B cell (primary cell): Measurements from ENCODE around the gene GLI1. TPM values are rescaled to one million over a fixed set of nuclear protein-coding genes. Genes with fewer than 3 reads are reported as not detected.
"Not testable (repeated sequence)": the region's sequence is repeated elsewhere in the genome, so short reads cannot be mapped to it uniquely, and the experiment has no call there.

Source experiments
- ATAC-seq: fragments of 200-7000 bp; cut with Tn5 transposase; one replicate; pipeline ENCODE4 v1.10.0; 2021; ENCODE audit warnings: low read depth, mild to moderate bottlenecking, moderate number of reproducible peaks, moderate library complexity
- CTCF ChIA-PET: fragments of 350-600 bp; sonication (Branson Sonifier 250); formaldehyde crosslinking; loops from one replicate; lab custom pipeline; 2021; ENCODE audit warnings: antibody characterized with exemption, inconsistent platforms; lab: Charles Lee
- POLR2A ChIA-PET: fragments of 350-600 bp; sonication (Branson Sonifier 250); formaldehyde crosslinking; loops from one replicate; lab custom pipeline; 2021; ENCODE audit warnings: antibody characterized with exemption; lab: Charles Lee
- DNase-seq: peaks from one replicate; pipeline ENCODE4 v3.0.0; 2013
- H2AFZ ChIP-seq: 2 replicates; pipeline ENCODE4 v1.6.1; 2012; ENCODE audit warnings: mild to moderate bottlenecking, low read depth, low read length; ENCODE audit not compliant: insufficient read depth, poor library complexity, severe bottlenecking
- H3K27ac ChIP-seq, 2 donors: 1 replicate in 1 of 2; 2 replicates in 1 of 2; pipeline ENCODE4 v1.5.1; 2012 to 2013; ENCODE audit warnings: low read length in 2 of 2, mild to moderate bottlenecking in 2 of 2, moderate library complexity in 1 of 2
- H3K27me3 ChIP-seq, 4 experiments: fragments of 200-600 bp in 1 of 4; sonication (generic) in 1 of 4; replicated peaks in 1 of 4; 1 replicate in 2 of 4; 2 replicates in 2 of 4; pipeline versions ENCODE4 v1.6.1 to v1.7.0; 2013 to 2016; ENCODE audit warnings: low read length in 3 of 4, mild to moderate bottlenecking in 2 of 4, mixed read lengths in 1 of 4, moderate library complexity in 1 of 4; ENCODE audit not compliant: insufficient read depth in 4 of 4, control insufficient read depth in 3 of 4; ENCODE audit errors: control extremely low read depth in 1 of 4
- H3K36me3 ChIP-seq, 2 experiments: replicated peaks in 1 of 2; 1 replicate in 1 of 2; 2 replicates in 1 of 2; pipeline versions ENCODE4 v1.6.1 to v1.7.1; 2013; ENCODE audit warnings: low read length in 1 of 2; ENCODE audit not compliant: insufficient read depth in 2 of 2, control insufficient read depth in 1 of 2; ENCODE audit errors: control extremely low read depth in 1 of 2, extremely low read depth in 1 of 2
- H3K4me1 ChIP-seq, 2 donors: fragments of 200-600 bp in 1 of 2; sonication (generic) in 1 of 2; 1 replicate in 1 of 2; 2 replicates in 1 of 2; pipeline versions ENCODE4 v1.5.1 to v1.6.1; 2013 to 2017; ENCODE audit warnings: low read length in 2 of 2; ENCODE audit not compliant: control insufficient read depth in 2 of 2, insufficient read depth in 2 of 2
- H3K4me2 ChIP-seq: replicated peaks from 2 replicates; pipeline ENCODE3; 2012; ENCODE audit warnings: mild to moderate bottlenecking, low read depth, low read length; ENCODE audit not compliant: poor library complexity, severe bottlenecking
- H3K4me3 ChIP-seq, 5 experiments: fragments of 200-600 bp in 1 of 5; sonication (generic) in 1 of 5; 1 replicate in 3 of 5; 2 replicates in 2 of 5; pipeline versions ENCODE4 v1.5.1 to v1.7.0; 2011 to 2016; ENCODE audit warnings: low read length in 4 of 5, mild to moderate bottlenecking in 4 of 5, low read depth in 2 of 5, control low read depth in 1 of 5, moderate library complexity in 1 of 5; ENCODE audit not compliant: insufficient read depth in 1 of 5; ENCODE audit errors: control extremely low read depth in 1 of 5, extremely low read depth in 1 of 5
- H3K79me2 ChIP-seq: fragments of 200-600 bp; sonication (generic); one replicate; pipeline ENCODE4 v1.6.0; 2016; ENCODE audit warnings: low read length; ENCODE audit not compliant: control insufficient read depth, insufficient read depth
- H3K9ac ChIP-seq: fragments of 200-600 bp; sonication (generic); 2 replicates; pipeline ENCODE4 v1.6.1; 2017; ENCODE audit warnings: mild to moderate bottlenecking, low read length, moderate library complexity
- H3K9me3 ChIP-seq, 3 donors: one replicate each; pipeline versions ENCODE4 v1.6.1 to v1.7.1; 2013; ENCODE audit warnings: low read length in 2 of 3; ENCODE audit not compliant: control insufficient read depth in 2 of 3, insufficient read depth in 1 of 3; ENCODE audit errors: control extremely low read depth in 1 of 3
- H4K20me1 ChIP-seq: 2 replicates; pipeline ENCODE4 v1.6.0; 2012; ENCODE audit warnings: mild to moderate bottlenecking, low read length; ENCODE audit not compliant: insufficient read depth, control insufficient read depth, poor library complexity, severe bottlenecking
- H3K27ac Mint-ChIP-seq: one replicate; pipeline ENCODE4 v1.8.0; 2021; ENCODE audit warnings: mixed read lengths
- H3K27me3 Mint-ChIP-seq: one replicate; pipeline ENCODE4 v1.8.0; 2021; ENCODE audit warnings: mixed read lengths
- H3K4me1 Mint-ChIP-seq: one replicate; pipeline ENCODE4 v1.8.0; 2021; ENCODE audit warnings: mixed read lengths
- H3K4me3 Mint-ChIP-seq: one replicate; pipeline ENCODE4 v1.8.0; 2021; ENCODE audit warnings: mixed read lengths
- H3K9me3 Mint-ChIP-seq: one replicate; pipeline ENCODE4 v1.8.0; 2022; ENCODE audit warnings: mixed read lengths; ENCODE audit not compliant: insufficient read depth
- WGBS: methylation state at CpG from one replicate; pipeline ENCODE4 v1.1.5; 2013; ENCODE audit warnings: missing lambda C conversion rate; ENCODE audit not compliant: insufficient coverage; 5-methylcytosine and 5-hydroxymethylcytosine counted together
- intact Hi-C: fragments of 100-400 bp; cut with micrococcal nuclease; formaldehyde crosslinking; loops from one replicate; pipeline ENCODE4 v1.10.0; 2022
- polyA plus RNA-seq: library from polyadenylated mRNA; depleted of rRNA; stranded (reverse); fragments of >200 nt; gene quantifications from 2 replicates; pipeline ENCODE4 v1.2.3, GENCODE V29; 2012
- total RNA-seq, 2 donors: library from RNA; stranded (reverse); fragments of 120-200 nt in 1 of 2; gene quantifications; 1 replicate in 1 of 2; 2 replicates in 1 of 2; pipeline versions ENCODE4 v1.2.3 to v1.2.4, GENCODE V29; 2013 to 2022

GLI1 gene
- total and polyA plus RNA-seq, 2 donors (not counting 1 experiment from before 2014, with no cell fraction given) = 4.1 to 5.4 TPM

GRCh38 chr12:57506541-57506940, 47.0 kb downstream of the GLI1 start:
- H4K20me1 ChIP-seq, H3K27me3 ChIP-seq, H3K4me3 Mint-ChIP-seq, H3K27ac ChIP-seq, H2AFZ ChIP-seq, POLR2A ChIA-PET, H3K4me2 ChIP-seq, ATAC-seq, intact Hi-C loops, H3K27ac Mint-ChIP-seq, H3K9ac ChIP-seq, H3K4me1 ChIP-seq, H3K4me1 Mint-ChIP-seq, H3K27me3 Mint-ChIP-seq, DNase-seq, H3K9me3 Mint-ChIP-seq, H3K4me3 ChIP-seq, H3K9me3 ChIP-seq: not testable (repeated sequence)
- 17% methylated on average over 1 of the region's 4 CpGs for WGBS
- H3K36me3 ChIP-seq = peaks cover 7 to 50% of the 10 kb centered on the region in 2 experiments
- H3K79me2 ChIP-seq = peaks cover 14% of the 10 kb centered on the region
- CTCF ChIA-PET = interaction anchor here (0.7 kb wide), 1 partner anchor 89 kb away, joined by 3 read pairs; no protein-coding TSS in a partner anchor

- H3K27me3 Mint-ChIP-seq, H3K27ac ChIP-seq, DNase-seq, H3K27me3 ChIP-seq, ATAC-seq, intact Hi-C loops, H3K4me1 ChIP-seq, H4K20me1 ChIP-seq, H3K9me3 Mint-ChIP-seq, H3K4me2 ChIP-seq, H3K4me1 Mint-ChIP-seq, H3K9ac ChIP-seq, H3K9me3 ChIP-seq, H3K4me3 Mint-ChIP-seq, POLR2A ChIA-PET, CTCF ChIA-PET, H2AFZ ChIP-seq, H3K4me3 ChIP-seq, H3K27ac Mint-ChIP-seq: not testable (repeated sequence)
- Histone ChIP-seq H3K36me3 (peaks cover 5 to 54% of the 10 kb centered on the region in 2 experiments), H3K79me2 (peaks cover 14% of the 10 kb centered on the region)
- 100% methylated on average over 3 of the region's 28 CpGs for WGBS
Measured at GRCh38 chr12:57507796-57508195, 48.2 kb downstream of the GLI1 start.
